ENCODE measurements around the gene TELO2.

GRCh38 chr16:1537763-1538289 lies 44.7 kb downstream of the TELO2 start:
- TF ChIP-seq CTCF (IDR thresholded peaks at IDR 0.05) (no peak), POLR2A (IDR thresholded peaks at IDR 0.05) (no peak)

Measured in Peyer's patch (tissue), 4 donors.